Kidney epithelial cell (primary cell): ENCODE data around the gene FLAD1. TPM values are rescaled to one million over a fixed set of nuclear protein-coding genes. Genes with fewer than 3 reads are reported as not detected.

Experiments used
- DNase-seq: peaks from one replicate; pipeline ENCODE4 v3.0.0-alpha.2; 2010; ENCODE audit warnings: low read depth
- H3K27me3 ChIP-seq: 2 replicates; pipeline ENCODE4 v1.6.0; 2011; ENCODE audit warnings: low read length; ENCODE audit not compliant: control insufficient read depth, insufficient read depth
- H3K36me3 ChIP-seq: 2 replicates; pipeline ENCODE4 v1.5.1; 2011; ENCODE audit warnings: low read length; ENCODE audit not compliant: control insufficient read depth, insufficient read depth
- H3K4me3 ChIP-seq: 2 replicates; pipeline ENCODE4 v1.5.1; 2011; ENCODE audit warnings: low read depth, mild to moderate bottlenecking, control low read depth, low read length
- CTCF ChIP-seq: IDR thresholded peaks from 2 replicates; pipeline ENCODE4 v1.5.1; 2011; ENCODE audit warnings: mild to moderate bottlenecking, moderate library complexity, low read length, control low read depth, inconsistent platforms; ENCODE audit not compliant: insufficient read depth, poor library complexity, severe bottlenecking
- total RNA-seq: library from RNA; depleted of rRNA; stranded (reverse); fragments of >200 nt; gene quantifications from 2 replicates; pipeline ENCODE4 v1.2.3, GENCODE V29; 2015

The FLAD1 gene
- total RNA-seq, 1 donor from 2014 or later = 53.0 TPM

- no peak for TF ChIP-seq CTCF
Measured at GRCh38 chr1:155024315-155024714, 41.2 kb downstream of the FLAD1 start.

DNA sequence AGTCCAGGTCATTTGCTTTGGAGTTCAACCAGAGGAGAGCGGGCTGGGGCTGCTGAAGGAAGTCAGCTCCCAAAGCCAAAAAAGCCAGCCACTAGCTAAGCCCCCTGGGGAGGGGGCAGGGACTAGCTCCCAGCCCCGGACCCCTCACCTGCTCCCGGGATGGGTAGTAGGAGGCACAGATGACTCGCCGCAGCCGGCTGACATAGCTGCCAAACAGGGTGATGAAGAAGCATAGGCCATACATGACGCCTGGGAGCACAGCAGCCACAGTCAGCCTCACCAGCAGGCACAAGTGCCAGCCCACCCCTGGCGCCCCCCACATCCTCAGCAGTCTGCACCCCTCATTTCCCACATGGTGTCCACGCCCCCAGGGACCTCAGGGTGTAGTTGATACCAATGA lies 43.0 kb downstream of the FLAD1 start:
- no peaks in the 10 kb centered on the region for H3K36me3 ChIP-seq
- TF ChIP-seq CTCF = no peak
- no peak overlapping the region for H3K4me3 ChIP-seq
- DNase-seq = no peak
- H3K27me3 ChIP-seq = no peaks in the 10 kb centered on the region

More at GRCh38 chr1:155024315-155024714, 41.2 kb downstream of the FLAD1 start:
- H3K4me3 ChIP-seq = no peak overlapping the region
- no peaks in the 10 kb centered on the region for H3K27me3 ChIP-seq
- DNase-seq = no peak
- no peaks in the 10 kb centered on the region for H3K36me3 ChIP-seq

- Histone ChIP-seq H3K36me3 (no peaks in the 10 kb centered on the region), H3K27me3 (no peaks in the 10 kb centered on the region), H3K4me3 (no peak overlapping the region)
- DNase-seq = no peak
- no peak for TF ChIP-seq CTCF
Measured at GRCh38 chr1:155026588-155026987, 43.4 kb downstream of the FLAD1 start.

DNA sequence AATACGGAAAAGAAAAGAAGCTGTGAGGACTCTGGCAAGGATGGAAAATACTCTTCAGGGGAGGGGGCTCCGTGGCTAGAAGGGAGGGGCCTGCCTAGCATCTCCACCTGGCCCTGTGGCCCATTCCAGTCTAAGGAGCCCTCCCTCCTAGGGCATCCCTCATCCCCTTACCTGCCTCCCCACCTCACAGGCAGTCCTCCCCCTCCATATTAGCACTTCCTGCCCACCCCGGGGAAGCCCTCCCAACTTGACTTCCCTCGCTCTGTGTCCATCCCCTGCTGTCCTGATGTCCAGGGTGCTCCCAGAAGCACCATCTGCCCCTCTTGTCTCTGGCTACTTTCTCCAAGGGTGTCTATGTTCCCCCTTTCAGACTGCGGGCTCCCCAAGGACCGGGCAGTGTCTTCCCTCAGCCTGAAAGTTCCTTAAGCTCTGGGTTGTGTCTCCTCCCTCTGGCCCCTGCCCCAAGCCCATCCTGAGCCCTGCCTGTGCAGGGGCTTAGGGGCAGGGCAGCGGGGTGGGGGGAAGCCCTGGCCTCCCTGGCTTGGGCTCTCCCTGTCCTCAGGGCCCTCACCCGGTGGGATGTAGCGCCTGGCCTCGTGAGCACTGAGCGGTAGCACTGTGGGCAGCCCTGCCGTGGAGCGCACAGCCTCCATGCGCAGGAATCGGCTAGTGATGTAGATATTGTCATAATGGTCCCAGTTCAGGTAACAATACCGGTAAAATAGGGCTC lies 46.5 kb downstream of the FLAD1 start:
- no peak overlapping the region for H3K4me3 ChIP-seq
- TF ChIP-seq CTCF = no peak
- DNase-seq = no peak
- H3K36me3 ChIP-seq = no peaks in the 10 kb centered on the region
- no peaks in the 10 kb centered on the region for H3K27me3 ChIP-seq

GRCh38 chr1:155030243-155030795 lies 47.2 kb downstream of the FLAD1 start:
- DNase-seq = no peak
- no peak overlapping the region for H3K4me3 ChIP-seq
- TF ChIP-seq CTCF = no peak
- H3K27me3 ChIP-seq = no peaks in the 10 kb centered on the region
- no peaks in the 10 kb centered on the region for H3K36me3 ChIP-seq

- TF ChIP-seq CTCF = no peak
- Histone ChIP-seq H3K36me3 (no peaks in the 10 kb centered on the region), H3K27me3 (no peaks in the 10 kb centered on the region), H3K4me3 (no peak overlapping the region)
- no peak for DNase-seq
Measured at GRCh38 chr1:155030899-155031298, 47.8 kb downstream of the FLAD1 start.
